Omental fat pad (tissue), 4 donors: ENCODE results near the gene AOAH. TPM values are rescaled to one million over a fixed set of nuclear protein-coding genes. Genes with fewer than 3 reads are reported as not detected.

ENCODE experiments used
- ATAC-seq: fragments of 150-250 bp; one replicate; pipeline ENCODE4 v1.9.1; 2016; ENCODE audit warnings: mild to moderate bottlenecking, moderate library complexity; ENCODE audit not compliant: low FRiP score
- DNase-seq: peaks from one replicate; pipeline ENCODE4 v3.0.0-alpha.2; 2019; ENCODE audit warnings: low spot score
- total RNA-seq, 4 donors: library from RNA; depleted of rRNA; stranded (reverse); fragments of >200 nt; gene quantifications; one replicate each; pipeline ENCODE4 v1.1.0, GENCODE V29; 2016
- TF ChIP-seq, protein P1 (sequence below), 3 donors: fragments of 450-650 bp; IDR thresholded peaks; one replicate each; pipeline ENCODE4 v1.5.1; 2016 to 2017; ENCODE audit warnings: antibody characterized with exemption in 3 of 3, mild to moderate bottlenecking in 3 of 3, moderate library complexity in 2 of 3

Gene AOAH
- total RNA-seq, 4 donors from 2014 or later: 5.8 to 27.9 (median 16.7) TPM

DNA sequence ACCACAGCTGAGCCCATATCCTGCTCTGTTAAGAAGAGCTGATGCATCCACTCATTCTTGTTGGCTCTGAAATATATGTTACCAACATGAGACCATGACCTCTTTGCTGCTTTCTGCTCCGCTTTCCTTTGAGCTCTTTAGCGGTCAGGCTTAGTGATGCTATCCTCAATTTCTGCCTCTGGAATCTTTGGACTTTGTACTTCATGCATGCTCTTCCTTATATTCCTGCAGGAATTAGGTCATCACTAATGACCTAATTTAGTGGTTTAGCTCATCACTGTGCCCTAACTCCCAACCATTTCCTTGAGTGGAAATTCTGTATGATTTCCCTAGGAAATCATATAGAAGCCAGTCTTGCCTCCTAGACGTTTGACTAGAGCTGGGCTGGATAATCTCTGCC is 119.5 kb downstream of the AOAH start:
- ATAC-seq: peak; percentile 9

DNA sequence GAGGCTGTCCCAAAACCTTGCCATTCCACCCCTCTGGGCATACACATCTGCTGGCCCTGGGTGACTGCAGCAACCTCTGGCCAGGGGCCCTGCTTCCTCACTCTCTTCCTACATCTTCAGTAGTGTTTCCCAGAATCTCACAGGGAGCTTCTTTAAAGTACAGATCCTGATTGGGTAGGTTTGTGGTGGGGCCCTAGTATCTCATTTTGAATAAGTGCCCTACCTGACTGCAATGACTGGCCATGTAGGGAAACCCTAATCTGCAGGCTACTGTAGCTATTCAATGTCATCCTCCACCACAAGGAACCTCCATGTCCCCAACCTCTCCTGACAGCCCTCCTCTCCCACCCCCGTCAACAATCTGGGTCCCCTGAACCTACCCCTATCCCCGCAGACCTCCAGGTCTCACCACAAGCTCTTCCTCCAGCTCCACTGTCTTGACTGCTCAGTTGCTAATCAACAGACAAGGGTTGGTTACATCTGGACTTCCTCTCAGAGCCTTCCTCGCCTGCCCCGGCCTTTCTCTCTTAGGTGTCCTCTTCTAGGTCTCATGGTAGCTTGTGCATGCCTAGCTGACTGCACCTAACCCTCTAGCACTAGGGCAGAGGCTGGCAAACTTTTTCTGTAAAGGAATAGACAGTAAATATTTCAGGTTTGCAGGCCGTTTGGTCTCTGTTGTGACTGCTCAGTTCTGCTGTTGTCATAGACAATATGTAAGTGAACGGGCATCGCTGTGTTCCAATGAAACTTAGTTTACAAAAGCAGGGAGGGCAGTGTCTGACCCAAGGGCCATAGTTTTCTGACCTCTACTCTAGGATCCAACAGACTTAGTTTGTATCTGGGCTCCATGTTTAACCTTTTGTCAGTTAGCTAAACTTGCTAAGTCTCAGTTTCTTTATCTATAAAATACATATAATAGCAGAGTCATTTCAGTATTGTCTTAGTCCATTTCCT is 121.1 kb downstream of the AOAH start:
- no peak for ATAC-seq
- DNase-seq: no peak
- TF ChIP-seq, protein P1, sequence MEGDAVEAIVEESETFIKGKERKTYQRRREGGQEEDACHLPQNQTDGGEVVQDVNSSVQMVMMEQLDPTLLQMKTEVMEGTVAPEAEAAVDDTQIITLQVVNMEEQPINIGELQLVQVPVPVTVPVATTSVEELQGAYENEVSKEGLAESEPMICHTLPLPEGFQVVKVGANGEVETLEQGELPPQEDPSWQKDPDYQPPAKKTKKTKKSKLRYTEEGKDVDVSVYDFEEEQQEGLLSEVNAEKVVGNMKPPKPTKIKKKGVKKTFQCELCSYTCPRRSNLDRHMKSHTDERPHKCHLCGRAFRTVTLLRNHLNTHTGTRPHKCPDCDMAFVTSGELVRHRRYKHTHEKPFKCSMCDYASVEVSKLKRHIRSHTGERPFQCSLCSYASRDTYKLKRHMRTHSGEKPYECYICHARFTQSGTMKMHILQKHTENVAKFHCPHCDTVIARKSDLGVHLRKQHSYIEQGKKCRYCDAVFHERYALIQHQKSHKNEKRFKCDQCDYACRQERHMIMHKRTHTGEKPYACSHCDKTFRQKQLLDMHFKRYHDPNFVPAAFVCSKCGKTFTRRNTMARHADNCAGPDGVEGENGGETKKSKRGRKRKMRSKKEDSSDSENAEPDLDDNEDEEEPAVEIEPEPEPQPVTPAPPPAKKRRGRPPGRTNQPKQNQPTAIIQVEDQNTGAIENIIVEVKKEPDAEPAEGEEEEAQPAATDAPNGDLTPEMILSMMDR (IDR thresholded peaks at IDR 0.05): no peak

More for the DNA sequence above, 119.5 kb downstream of the AOAH start:
- TF ChIP-seq, protein P1 (IDR thresholded peaks at IDR 0.05): no peak
- DNase-seq: no peak

DNA sequence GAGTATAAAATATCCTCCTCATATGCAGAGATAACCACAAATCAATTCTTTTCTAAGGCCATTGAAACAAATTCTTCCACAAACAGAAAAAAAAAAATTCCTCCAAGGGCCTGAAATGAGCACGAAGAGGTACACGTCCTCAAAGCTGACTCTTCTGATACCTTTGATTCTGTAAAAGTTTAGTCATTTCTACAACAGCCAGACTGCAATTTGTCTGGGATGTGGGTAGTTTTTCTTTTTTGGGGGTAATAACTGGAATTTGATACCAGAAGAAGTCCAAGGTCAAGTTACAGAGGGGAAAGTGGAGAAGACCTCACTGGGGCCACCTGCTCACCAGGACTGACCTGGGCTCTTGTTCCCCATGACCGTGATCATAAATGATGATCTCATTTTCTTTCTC is 121.8 kb downstream of the AOAH start:
- ATAC-seq: no peak
- no peak for DNase-seq

DNA sequence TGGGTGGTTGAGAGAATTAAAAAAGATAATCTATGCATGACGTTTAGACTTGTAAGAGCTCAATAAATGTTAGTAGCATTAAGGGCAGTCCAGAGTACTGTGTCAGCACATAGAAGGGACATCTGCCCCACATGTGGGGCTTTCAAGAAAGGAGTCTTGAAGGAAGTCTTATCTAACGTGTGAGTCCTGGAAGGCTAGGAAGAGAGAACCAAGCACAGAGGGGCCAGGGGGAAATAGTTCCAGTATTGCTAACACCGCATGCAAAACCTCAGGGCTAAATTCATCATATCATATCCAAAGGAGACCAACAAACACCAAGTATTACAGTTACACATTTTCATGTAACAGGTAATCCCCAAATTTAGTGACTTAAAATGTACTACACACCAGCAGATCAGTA is 122.7 kb downstream of the AOAH start:
- TF ChIP-seq, protein P1 (IDR thresholded peaks at IDR 0.05): no peak
- DNase-seq: no peak
- no peak for ATAC-seq

More for the DNA sequence above, 121.8 kb downstream of the AOAH start:
- TF ChIP-seq, protein P1 (IDR thresholded peaks at IDR 0.05): no peak

DNA sequence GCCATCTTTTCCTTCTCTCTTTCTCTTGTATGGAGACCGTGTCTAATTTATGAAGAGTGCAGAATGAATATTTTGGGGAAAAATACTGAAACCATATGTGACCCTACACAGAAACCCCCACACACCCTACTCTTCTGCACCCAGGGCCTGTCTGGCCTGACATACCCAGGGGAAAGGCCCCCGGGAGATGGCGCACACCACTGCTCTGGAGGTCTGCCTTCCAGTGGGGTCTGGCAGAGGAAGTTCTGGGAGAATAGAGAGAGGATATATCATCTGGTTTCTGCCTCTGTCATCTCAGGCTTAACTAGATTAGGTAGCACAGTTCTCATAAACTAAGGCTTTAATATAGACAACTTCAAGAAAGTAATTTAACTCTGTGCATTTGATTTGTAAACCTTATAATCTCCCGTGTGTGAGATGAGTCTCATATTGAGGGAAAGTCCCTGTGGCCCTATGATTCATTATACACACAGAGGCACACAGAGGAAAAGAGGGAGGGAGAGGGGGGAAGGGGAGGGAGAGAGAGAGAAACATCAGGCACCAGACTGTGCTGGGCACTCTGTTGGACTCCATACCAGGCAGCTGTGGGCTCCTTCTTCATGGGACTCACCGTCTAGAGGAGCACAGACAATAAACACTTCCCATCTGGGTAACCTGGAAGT is 123.3 kb downstream of the AOAH start:
- no peak for DNase-seq
- ATAC-seq: no peak
- TF ChIP-seq, protein P1 (IDR thresholded peaks at IDR 0.05): no peak

DNA sequence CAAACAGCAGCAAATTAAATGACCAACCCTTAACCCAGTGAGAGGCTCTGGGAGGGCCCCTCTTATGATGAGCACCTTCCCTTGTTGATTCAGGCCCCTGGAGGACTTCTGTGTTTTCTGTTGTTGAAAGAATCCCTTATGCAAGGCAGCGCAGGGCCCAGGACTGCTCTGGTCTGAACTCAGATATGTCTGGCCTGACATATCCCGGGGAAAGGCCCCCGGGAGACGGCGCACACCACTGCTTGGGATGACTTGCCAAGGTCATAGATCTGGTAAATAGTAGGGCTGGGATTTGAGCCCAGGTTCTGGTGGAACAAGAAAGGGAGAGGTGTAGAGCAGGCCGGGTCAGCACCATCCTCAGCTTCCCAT is 124.0 kb downstream of the AOAH start:
- DNase-seq (no peak), ATAC-seq (no peak)
- TF ChIP-seq, protein P1 (IDR thresholded peaks at IDR 0.05): no peak
